SK-N-SH (cell line): Measurements from ENCODE around the gene POLR2A. TPM values are rescaled to one million over a fixed set of nuclear protein-coding genes. Genes with fewer than 3 reads are reported as not detected.

ENCODE experiments used
- CTCF ChIA-PET: fragments of 300-600, 350-600 bp; formaldehyde crosslinking; extraction: SDS; loops from one replicate; lab custom pipeline; 2021; lab: Yijun Ruan, JAX
- POLR2A ChIA-PET: fragments of 350-600 bp; sonication (Branson Sonifier 250); formaldehyde crosslinking; extraction: SDS; loops from one replicate; lab custom pipeline; 2020; ENCODE audit warnings: antibody characterized with exemption, inconsistent platforms; lab: Yijun Ruan, JAX
- DNase-seq: peaks from one replicate; pipeline ENCODE4 v3.0.0; 2012
- H2AFZ ChIP-seq: fragments of 200-600 bp; sonication (generic); 2 replicates; pipeline ENCODE4 v1.8.1; 2016; ENCODE audit warnings: antibody characterized with exemption, mild to moderate bottlenecking, low read depth
- H3F3A ChIP-seq: fragments of 200-600 bp; sonication (generic); replicated peaks from 2 replicates; pipeline ENCODE3; 2016; ENCODE audit warnings: antibody characterized with exemption, mild to moderate bottlenecking; ENCODE audit not compliant: insufficient read depth
- H3K27ac ChIP-seq, 2 experiments: fragments of 200-500 bp in 1 of 2; fragments of 200-600 bp in 1 of 2; sonication (Bioruptor generic) in 1 of 2; sonication (generic), shearing (Covaris generic) in 1 of 2; 2 replicates each; pipeline versions ENCODE4 v1.5.1 to v1.6.1; 2014 to 2016; ENCODE audit warnings: low read depth in 2 of 2, inconsistent platforms in 1 of 2, low read length in 1 of 2, mild to moderate bottlenecking in 1 of 2, mixed read lengths in 1 of 2
- H3K27me3 ChIP-seq: fragments of 200-600 bp; sonication (generic), shearing (Covaris generic); 2 replicates; pipeline ENCODE4 v1.6.1; 2016; ENCODE audit warnings: mixed run types; ENCODE audit not compliant: insufficient read depth
- H3K36me3 ChIP-seq, 2 experiments: fragments of 200-500 bp in 1 of 2; fragments of 200-600 bp in 1 of 2; sonication (Bioruptor generic) in 1 of 2; sonication (generic) in 1 of 2; replicated peaks in 1 of 2; 2 replicates each; pipeline versions ENCODE3 to v1.5.1; 2014 to 2016; ENCODE audit warnings: low read length in 1 of 2, mild to moderate bottlenecking in 1 of 2; ENCODE audit not compliant: insufficient read depth in 2 of 2, control insufficient read depth in 1 of 2
- H3K4me1 ChIP-seq, 2 experiments: fragments of 200-500 bp in 1 of 2; fragments of 200-600 bp in 1 of 2; sonication (Bioruptor generic) in 1 of 2; sonication (generic), shearing (Covaris generic) in 1 of 2; 2 replicates each; pipeline versions ENCODE4 v1.5.1 to v1.6.1; 2014 to 2016; ENCODE audit warnings: low read depth in 1 of 2, low read length in 1 of 2, mixed run types in 1 of 2; ENCODE audit not compliant: insufficient read depth in 2 of 2, control insufficient read depth in 1 of 2
- H3K4me2 ChIP-seq: fragments of 200-600 bp; sonication (generic), shearing (Covaris generic); 2 replicates; pipeline ENCODE4 v1.6.1; 2017; ENCODE audit warnings: mixed run types
- H3K4me3 ChIP-seq, 2 experiments: fragments of 200-500 bp in 1 of 2; fragments of 200-600 bp in 1 of 2; sonication (Bioruptor generic) in 1 of 2; sonication (generic), shearing (Covaris generic) in 1 of 2; 2 replicates each; pipeline versions ENCODE4 v1.5.1 to v1.8.1; 2014 to 2016; ENCODE audit warnings: low read depth in 2 of 2, inconsistent platforms in 1 of 2, low read length in 1 of 2, mild to moderate bottlenecking in 1 of 2, mixed read lengths in 1 of 2, moderate library complexity in 1 of 2
- H3K79me2 ChIP-seq: fragments of 200-600 bp; sonication (generic); 2 replicates; pipeline ENCODE4 v1.8.1; 2017; ENCODE audit warnings: mild to moderate bottlenecking; ENCODE audit not compliant: insufficient read depth
- H3K9ac ChIP-seq: fragments of 200-600 bp; sonication (generic); 2 replicates; pipeline ENCODE4 v1.6.1; 2017; ENCODE audit warnings: mixed run types
- H3K9me2 ChIP-seq: fragments of 200-600 bp; sonication (generic); 2 replicates; pipeline ENCODE4 v1.6.1; 2017; ENCODE audit warnings: mixed run types
- H3K9me3 ChIP-seq: fragments of 200-600 bp; sonication (generic); 2 replicates; pipeline ENCODE4 v1.6.1; 2017; ENCODE audit warnings: mixed run types, mild to moderate bottlenecking, moderate library complexity
- H4K20me1 ChIP-seq: fragments of 200-600 bp; sonication (generic); 2 replicates; pipeline ENCODE4 v1.6.1; 2017; ENCODE audit warnings: mild to moderate bottlenecking, mixed run types; ENCODE audit not compliant: insufficient read depth
- EP300 ChIP-seq, 2 experiments: IDR thresholded peaks; 2 replicates each; pipeline versions ENCODE4 v1.4.0 to v1.6.1; 2012; ENCODE audit warnings: borderline replicate concordance in 1 of 2, low read depth in 1 of 2, low read length in 1 of 2
- EZH2phosphoT487 ChIP-seq: fragments of 200-600 bp; sonication (generic); IDR thresholded peaks from 2 replicates; pipeline ENCODE4 v1.6.1; 2017; ENCODE audit warnings: low read depth, mixed run types, mild to moderate bottlenecking, antibody characterized with exemption, moderate library complexity, borderline replicate concordance
- FOXJ3 ChIP-seq: sonication (generic); formaldehyde crosslinking; IDR thresholded peaks from 2 replicates; pipeline ENCODE4 v1.5.1; 2020; ENCODE audit warnings: mild to moderate bottlenecking, missing genetic modification reagents
- GABPA ChIP-seq: IDR thresholded peaks from 2 replicates; pipeline ENCODE4 v1.4.0; 2012; ENCODE audit warnings: low read depth, mild to moderate bottlenecking
- IRF3 ChIP-seq: fragments of 150-350 bp; IDR thresholded peaks from 2 replicates; pipeline ENCODE4 v1.6.1; 2016; ENCODE audit warnings: mild to moderate bottlenecking, low read depth, low read length
- MAX ChIP-seq: IDR thresholded peaks from 2 replicates; pipeline ENCODE4 v1.4.0; 2012; ENCODE audit warnings: low read depth
- MXI1 ChIP-seq: IDR thresholded peaks from 2 replicates; pipeline ENCODE4 v1.6.1; 2012; ENCODE audit warnings: mild to moderate bottlenecking, low read depth, low read length, improper control_type of control experiment
- NFIC ChIP-seq: IDR thresholded peaks from 2 replicates; pipeline ENCODE4 v1.4.0; 2012; ENCODE audit warnings: borderline replicate concordance
- POLR2AphosphoS5 ChIP-seq: IDR thresholded peaks from 2 replicates; pipeline ENCODE4 v1.6.1; 2012; ENCODE audit warnings: low read depth, low read length
- REST ChIP-seq: IDR thresholded peaks from 2 replicates; pipeline ENCODE4 v1.6.1; 2012; ENCODE audit warnings: mild to moderate bottlenecking, low read depth, low read length, moderate library complexity
- SIN3A ChIP-seq: IDR thresholded peaks from 2 replicates; pipeline ENCODE4 v1.6.1; 2012; ENCODE audit warnings: low read depth, mild to moderate bottlenecking, low read length, moderate library complexity, borderline replicate concordance
- USF2 ChIP-seq: fragments of 150-350 bp; IDR thresholded peaks from 2 replicates; pipeline ENCODE4 v1.6.1; 2017; ENCODE audit warnings: antibody characterized with exemption, low read length, low read depth, borderline replicate concordance
- WGBS: methylation state at CpG from one replicate; pipeline ENCODE4 v1.1.6; 2017; ENCODE audit warnings: low lambda C conversion rate; 5-methylcytosine and 5-hydroxymethylcytosine counted together
- polyA plus RNA-seq, 3 experiments: library from polyadenylated mRNA; depleted of rRNA; stranded (reverse); fragments of >200 nt; gene quantifications; 2 replicates each; pipeline ENCODE4 v1.2.3, GENCODE V29; 2012
- TF ChIP-seq, protein P1 (sequence below): fragments of 200-600 bp; sonication (generic); IDR thresholded peaks from 2 replicates; pipeline ENCODE4 v1.6.1; 2017; ENCODE audit warnings: antibody characterized with exemption, mild to moderate bottlenecking, moderate library complexity
- TF ChIP-seq, protein P2 (sequence below): IDR thresholded peaks from 2 replicates; pipeline ENCODE4 v1.4.0; 2012; ENCODE audit warnings: low read depth, borderline replicate concordance

The POLR2A gene
- polyA plus RNA-seq, 1 of the 3 experiments (the other 2 are of a cell fraction): 37.3 TPM

GRCh38 chr17:7544911-7545310 is 60.7 kb downstream of the POLR2A start:
- DNase-seq: no peak
- 70% methylated on average over 6 of the region's 6 CpGs for WGBS
- Histone ChIP-seq H3K4me1 (peaks cover 0 to 8% of the 10 kb centered on the region in 2 experiments; a peak in 1 of 4 replicates), H3K4me2 (no peak overlapping the region), H3K4me3 (no peak overlapping the region), H2AFZ (no peak overlapping the region), H3F3A (no peaks in the 10 kb centered on the region), H3K9me3 (no peaks in the 10 kb centered on the region), H3K9ac (no peak overlapping the region), H4K20me1 (no peaks in the 10 kb centered on the region), H3K79me2 (no peaks in the 10 kb centered on the region), H3K27ac (no peak overlapping the region), H3K9me2 (no peaks in the 10 kb centered on the region), H3K36me3 (no peaks in the 10 kb centered on the region), H3K27me3 (no peaks in the 10 kb centered on the region; the same call in 1 of the 2 replicates)
- ChIA-PET CTCF (interaction anchor here (1.0 to 1.4 kb wide), 3 partner anchors 21 to 90 kb away, joined by 3 to 5 read pairs (median 3); no protein-coding TSS in a partner anchor), POLR2A (no interaction called here)
- TF ChIP-seq IRF3: no peak
- TF ChIP-seq USF2: no peak
- TF ChIP-seq REST: no peak
- TF ChIP-seq EZH2phosphoT487: no peak
- no peak for TF ChIP-seq MXI1
- TF ChIP-seq POLR2AphosphoS5: no peak
- TF ChIP-seq, protein P1, sequence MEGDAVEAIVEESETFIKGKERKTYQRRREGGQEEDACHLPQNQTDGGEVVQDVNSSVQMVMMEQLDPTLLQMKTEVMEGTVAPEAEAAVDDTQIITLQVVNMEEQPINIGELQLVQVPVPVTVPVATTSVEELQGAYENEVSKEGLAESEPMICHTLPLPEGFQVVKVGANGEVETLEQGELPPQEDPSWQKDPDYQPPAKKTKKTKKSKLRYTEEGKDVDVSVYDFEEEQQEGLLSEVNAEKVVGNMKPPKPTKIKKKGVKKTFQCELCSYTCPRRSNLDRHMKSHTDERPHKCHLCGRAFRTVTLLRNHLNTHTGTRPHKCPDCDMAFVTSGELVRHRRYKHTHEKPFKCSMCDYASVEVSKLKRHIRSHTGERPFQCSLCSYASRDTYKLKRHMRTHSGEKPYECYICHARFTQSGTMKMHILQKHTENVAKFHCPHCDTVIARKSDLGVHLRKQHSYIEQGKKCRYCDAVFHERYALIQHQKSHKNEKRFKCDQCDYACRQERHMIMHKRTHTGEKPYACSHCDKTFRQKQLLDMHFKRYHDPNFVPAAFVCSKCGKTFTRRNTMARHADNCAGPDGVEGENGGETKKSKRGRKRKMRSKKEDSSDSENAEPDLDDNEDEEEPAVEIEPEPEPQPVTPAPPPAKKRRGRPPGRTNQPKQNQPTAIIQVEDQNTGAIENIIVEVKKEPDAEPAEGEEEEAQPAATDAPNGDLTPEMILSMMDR: no peak
- TF ChIP-seq FOXJ3: no peak
- no peak for TF ChIP-seq EP300 (IDR thresholded peaks at IDR 0.05; ENCODE audit: borderline replicate concordance in 1 of 2, low read depth in 1 of 2, low read length in 1 of 2)
- TF ChIP-seq, protein P2, sequence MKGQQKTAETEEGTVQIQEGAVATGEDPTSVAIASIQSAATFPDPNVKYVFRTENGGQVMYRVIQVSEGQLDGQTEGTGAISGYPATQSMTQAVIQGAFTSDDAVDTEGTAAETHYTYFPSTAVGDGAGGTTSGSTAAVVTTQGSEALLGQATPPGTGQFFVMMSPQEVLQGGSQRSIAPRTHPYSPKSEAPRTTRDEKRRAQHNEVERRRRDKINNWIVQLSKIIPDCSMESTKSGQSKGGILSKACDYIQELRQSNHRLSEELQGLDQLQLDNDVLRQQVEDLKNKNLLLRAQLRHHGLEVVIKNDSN: no peak
- TF ChIP-seq NFIC: no peak
- no peak for TF ChIP-seq MAX
- no peak for TF ChIP-seq GABPA
- no peak for TF ChIP-seq SIN3A
